ENCODE results near the gene LRRC34. TPM values are rescaled to one million over a fixed set of nuclear protein-coding genes. Genes with fewer than 3 reads are reported as not detected.

The LRRC34 gene
- total and polyA plus RNA-seq, 12 donors, result 0.66 to 4.4 (median 1.6) TPM

- ATAC-seq (peak in 1 of 8 donors; percentile 15), DNase-seq (no peak)
- intact Hi-C loops (cut with DNase I), result no loop called here
- Histone ChIP-seq H3K27me3 (peaks cover 0 to under 1% (median 0%) of the 10 kb centered on the region in 7 donors), H3K4me3 (no peak overlapping the region), H3K9me3 (no peaks in the 10 kb centered on the region), H3K4me1 (no peaks in the 10 kb centered on the region), H3K27ac (no peak overlapping the region), H3K36me3 (no peaks in the 10 kb centered on the region)
- 81% methylated on average over 3 of the region's 3 CpGs for WGBS, 2 donors
- TF ChIP-seq, protein P1, sequence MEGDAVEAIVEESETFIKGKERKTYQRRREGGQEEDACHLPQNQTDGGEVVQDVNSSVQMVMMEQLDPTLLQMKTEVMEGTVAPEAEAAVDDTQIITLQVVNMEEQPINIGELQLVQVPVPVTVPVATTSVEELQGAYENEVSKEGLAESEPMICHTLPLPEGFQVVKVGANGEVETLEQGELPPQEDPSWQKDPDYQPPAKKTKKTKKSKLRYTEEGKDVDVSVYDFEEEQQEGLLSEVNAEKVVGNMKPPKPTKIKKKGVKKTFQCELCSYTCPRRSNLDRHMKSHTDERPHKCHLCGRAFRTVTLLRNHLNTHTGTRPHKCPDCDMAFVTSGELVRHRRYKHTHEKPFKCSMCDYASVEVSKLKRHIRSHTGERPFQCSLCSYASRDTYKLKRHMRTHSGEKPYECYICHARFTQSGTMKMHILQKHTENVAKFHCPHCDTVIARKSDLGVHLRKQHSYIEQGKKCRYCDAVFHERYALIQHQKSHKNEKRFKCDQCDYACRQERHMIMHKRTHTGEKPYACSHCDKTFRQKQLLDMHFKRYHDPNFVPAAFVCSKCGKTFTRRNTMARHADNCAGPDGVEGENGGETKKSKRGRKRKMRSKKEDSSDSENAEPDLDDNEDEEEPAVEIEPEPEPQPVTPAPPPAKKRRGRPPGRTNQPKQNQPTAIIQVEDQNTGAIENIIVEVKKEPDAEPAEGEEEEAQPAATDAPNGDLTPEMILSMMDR (IDR thresholded peaks at IDR 0.05), result no peak
Observed at GRCh38 chr3:169836942-169837275, 24.2 kb upstream of the LRRC34 start.

DNA sequence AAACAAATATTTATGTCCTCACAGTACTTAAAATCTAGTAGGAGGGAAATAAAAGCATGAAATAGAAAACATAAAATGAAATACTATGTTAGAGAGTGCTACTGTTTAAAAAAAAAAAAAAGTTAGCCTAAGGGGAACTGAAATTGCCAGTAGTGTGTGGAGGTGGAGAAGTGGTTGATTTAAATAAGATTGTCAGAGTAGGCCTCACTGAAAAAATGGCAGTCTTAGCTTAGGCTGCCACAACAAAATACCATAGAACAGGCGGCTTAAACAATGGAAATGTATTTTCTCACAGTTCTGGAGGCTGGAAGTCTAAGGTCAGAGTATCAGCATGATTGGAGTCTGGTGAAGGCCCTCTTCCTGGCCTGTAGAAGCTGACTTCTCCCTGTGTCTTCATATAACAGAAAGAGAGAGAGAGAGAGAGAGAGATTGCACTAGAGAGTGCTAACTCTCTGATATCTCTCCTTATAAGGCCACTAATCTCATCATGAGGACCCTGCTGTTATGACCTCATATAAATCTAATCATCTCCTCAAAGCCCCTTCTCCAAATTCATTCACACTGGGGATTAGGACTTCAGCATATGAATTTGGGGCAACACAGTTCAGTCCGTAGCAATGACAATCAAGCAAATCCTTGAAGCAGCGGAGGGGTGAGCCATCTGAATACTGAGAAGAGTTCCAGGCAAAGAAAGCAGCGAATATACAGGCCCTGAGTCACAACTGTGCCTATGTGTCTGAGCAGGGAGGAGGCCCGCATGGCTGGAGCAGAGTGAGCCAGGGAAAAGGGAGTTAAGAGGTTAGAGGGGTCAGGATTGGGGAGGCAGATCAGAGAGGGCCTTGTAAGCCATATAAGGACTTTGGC lies 23.6 kb upstream of the LRRC34 start:
- 77 to 80% methylated on average over 5 of the region's 5 CpGs for WGBS, 2 donors
- no peak overlapping the region for H3K4me3 ChIP-seq

GRCh38 chr3:169835533-169835932 lies 22.8 kb upstream of the LRRC34 start:
- Histone ChIP-seq H3K27me3 (peaks cover 0 to 4% (median 0%) of the 10 kb centered on the region in 7 donors), H3K4me1 (no peaks in the 10 kb centered on the region), H3K9me3 (no peaks in the 10 kb centered on the region), H3K27ac (no peak overlapping the region), H3K36me3 (no peaks in the 10 kb centered on the region), H3K4me3 (no peak overlapping the region)
- DNase-seq (no peak), ATAC-seq (no peak)
- WGBS, 2 donors, result 53 to 79% methylated on average over 1 of the region's 1 CpG
- TF ChIP-seq, protein P1 (IDR thresholded peaks at IDR 0.05), result no peak
- intact Hi-C loops (cut with DNase I), result no loop called here

More for the DNA sequence above, 23.6 kb upstream of the LRRC34 start:
- ATAC-seq, result no peak
- Histone ChIP-seq H3K27ac (no peak overlapping the region), H3K36me3 (no peaks in the 10 kb centered on the region), H3K9me3 (no peaks in the 10 kb centered on the region), H3K27me3 (peaks cover 0 to 4% (median 0%) of the 10 kb centered on the region in 7 donors), H3K4me1 (no peaks in the 10 kb centered on the region)
- no peak for DNase-seq
- intact Hi-C loops (cut with DNase I), result no loop called here
- TF ChIP-seq, protein P1 (IDR thresholded peaks at IDR 0.05), result no peak

GRCh38 chr3:169827712-169828111 lies 15.0 kb upstream of the LRRC34 start:
- H3K4me1 ChIP-seq, result peaks cover 0 to 11% (median 0%) of the 10 kb centered on the region in 9 donors
- no peaks in the 10 kb centered on the region for H3K36me3 ChIP-seq
- DNase-seq (no peak), ATAC-seq (no peak)
- TF ChIP-seq, protein P1 (IDR thresholded peaks at IDR 0.05), result no peak
- no peaks in the 10 kb centered on the region for H3K9me3 ChIP-seq
- peaks cover 0 to 16% (median 0%) of the 10 kb centered on the region in 7 donors for H3K27me3 ChIP-seq
- 78 to 86% methylated on average over 4 of the region's 4 CpGs for WGBS, 2 donors
- H3K27ac ChIP-seq, result no peak overlapping the region
- intact Hi-C loops (cut with DNase I), result no loop called here
- H3K4me3 ChIP-seq, result no peak overlapping the region

All from heart right ventricle (tissue), 16 donors.